Activated CD4-positive, alpha-beta T cell treated with anti-CD3 and anti-CD28 coated beads, Interleukin-2, amount 10 ng/mL, durations not matched to agents 24 days and 14 days (primary cell): ENCODE results near the gene TEX53. TPM values are rescaled to one million over a fixed set of nuclear protein-coding genes. Genes with fewer than 3 reads are reported as not detected.
A peak's percentile ranks its signal among the peaks of the same experiment; 100 is the strongest.

Source experiments
- DNase-seq: peaks from one replicate; pipeline ENCODE4 v3.0.0; 2022
- H3K27ac Mint-ChIP-seq: one replicate; pipeline ENCODE4 v1.8.0; 2022; ENCODE audit warnings: mild to moderate bottlenecking, mixed read lengths
- H3K27me3 Mint-ChIP-seq: one replicate; pipeline ENCODE4 v1.8.0; 2022; ENCODE audit warnings: mixed read lengths
- H3K36me3 Mint-ChIP-seq: one replicate; pipeline ENCODE4 v1.8.0; 2022; ENCODE audit warnings: low read depth, mild to moderate bottlenecking, mixed read lengths
- H3K4me1 Mint-ChIP-seq: one replicate; pipeline ENCODE4 v1.8.0; 2021; ENCODE audit warnings: mixed read lengths
- H3K4me3 Mint-ChIP-seq: one replicate; pipeline ENCODE4 v1.8.0; 2022; ENCODE audit warnings: mild to moderate bottlenecking, moderate library complexity, mixed read lengths
- H3K9me3 Mint-ChIP-seq: one replicate; pipeline ENCODE4 v1.8.0; 2021; ENCODE audit warnings: mixed read lengths
- intact Hi-C: fragments of 100-400 bp; cut with micrococcal nuclease; formaldehyde crosslinking; loops from one replicate; pipeline ENCODE4 v1.15.1; 2023
- total RNA-seq: library from RNA; stranded (reverse); gene quantifications from 2 replicates; pipeline ENCODE4 v1.2.3, GENCODE V29; 2022

TEX53 gene
- total RNA-seq, 1 donor from 2014 or later = not detected

GRCh38 chr9:114688909-114689610, 31.5 kb upstream of the TEX53 start:
- H3K4me3 Mint-ChIP-seq = no peak overlapping the region
- peaks cover 36% of the 10 kb centered on the region for H3K36me3 Mint-ChIP-seq
- no peak for DNase-seq
- intact Hi-C loops = no loop called here
- H3K9me3 Mint-ChIP-seq = peaks cover 15% of the 10 kb centered on the region
- no peaks in the 10 kb centered on the region for H3K27me3 Mint-ChIP-seq
- peak overlapping the region; percentile 97 for H3K27ac Mint-ChIP-seq
- peaks cover 78% of the 10 kb centered on the region for H3K4me1 Mint-ChIP-seq

GRCh38 chr9:114688379-114688778, 30.8 kb upstream of the TEX53 start:
- DNase-seq = no peak
- intact Hi-C loops = no loop called here
- peaks cover 15% of the 10 kb centered on the region for H3K9me3 Mint-ChIP-seq
- H3K27ac Mint-ChIP-seq = peak overlapping the region; percentile 97
- H3K4me1 Mint-ChIP-seq = peaks cover 75% of the 10 kb centered on the region
- no peak overlapping the region for H3K4me3 Mint-ChIP-seq
- peaks cover 38% of the 10 kb centered on the region for H3K36me3 Mint-ChIP-seq
- H3K27me3 Mint-ChIP-seq = no peaks in the 10 kb centered on the region

GRCh38 chr9:114687034-114687433, 29.4 kb upstream of the TEX53 start:
- DNase-seq = no peak
- peaks cover 38% of the 10 kb centered on the region for H3K36me3 Mint-ChIP-seq
- peak overlapping the region; percentile 51 for H3K4me3 Mint-ChIP-seq
- intact Hi-C loops = no loop called here
- H3K27me3 Mint-ChIP-seq = no peaks in the 10 kb centered on the region
- peaks cover 15% of the 10 kb centered on the region for H3K9me3 Mint-ChIP-seq
- H3K27ac Mint-ChIP-seq = peak overlapping the region; percentile 97
- H3K4me1 Mint-ChIP-seq = peaks cover 71% of the 10 kb centered on the region

- DNase-seq = no peak
- H3K36me3 Mint-ChIP-seq = peaks cover 38% of the 10 kb centered on the region
- H3K27me3 Mint-ChIP-seq = no peaks in the 10 kb centered on the region
- peak overlapping the region; percentile 4 for H3K4me3 Mint-ChIP-seq
- peak overlapping the region; percentile 97 for H3K27ac Mint-ChIP-seq
- H3K9me3 Mint-ChIP-seq = peaks cover 15% of the 10 kb centered on the region
- peaks cover 70% of the 10 kb centered on the region for H3K4me1 Mint-ChIP-seq
- intact Hi-C loops = no loop called here
Observed at GRCh38 chr9:114685951-114686350, 28.3 kb upstream of the TEX53 start.

GRCh38 chr9:114684036-114684435, 26.4 kb upstream of the TEX53 start:
- Mint-ChIP-seq H3K36me3 (peaks cover 30% of the 10 kb centered on the region), H3K9me3 (peaks cover 10% of the 10 kb centered on the region), H3K27ac (peak overlapping the region; percentile 43), H3K4me1 (peaks cover 69% of the 10 kb centered on the region), H3K27me3 (no peaks in the 10 kb centered on the region), H3K4me3 (peak overlapping the region; percentile 4)
- intact Hi-C loops = loop anchor here (5.0 kb wide), 2 partner anchors 33 to 838 kb away; no protein-coding TSS in a partner anchor
- DNase-seq = no peak

GRCh38 chr9:114682846-114683245, 25.2 kb upstream of the TEX53 start:
- DNase-seq = no peak
- Mint-ChIP-seq H3K27me3 (no peaks in the 10 kb centered on the region), H3K36me3 (peaks cover 19% of the 10 kb centered on the region), H3K4me1 (peaks cover 66% of the 10 kb centered on the region), H3K27ac (no peak overlapping the region), H3K4me3 (no peak overlapping the region), H3K9me3 (peaks cover under 1% of the 10 kb centered on the region)
- intact Hi-C loops = loop anchor here (1.0 to 5.0 kb wide), 7 partner anchors 8 to 839 kb away; partner anchors contain the start of gene TNFSF15

- H3K9me3 Mint-ChIP-seq = no peaks in the 10 kb centered on the region
- peaks cover 14% of the 10 kb centered on the region for H3K36me3 Mint-ChIP-seq
- H3K4me3 Mint-ChIP-seq = peak within 1 kb of the TSS; percentile 39
- intact Hi-C loops = loop anchor here (1.0 to 5.0 kb wide), 10 partner anchors 10 to 841 kb away; partner anchors contain the start of gene TNFSF15
- H3K27ac Mint-ChIP-seq = peak within 1 kb of the TSS; percentile 97
- peaks cover 66% of the 10 kb centered on the region for H3K4me1 Mint-ChIP-seq
- no peaks in the 10 kb centered on the region for H3K27me3 Mint-ChIP-seq
- DNase-seq = peak; percentile 95
Observed at GRCh38 chr9:114681594-114682332, 24.2 kb upstream of the TEX53 start, which contains the start of gene TEX48. TSS of gene TEX48 (minus strand) at chr9:114682192. CDS start at chr9:114671723, 10,469 bp downstream.

GRCh38 chr9:114680259-114681001, 22.8 kb upstream of the TEX53 start:
- H3K4me1 Mint-ChIP-seq = peaks cover 57% of the 10 kb centered on the region
- peaks cover under 1% of the 10 kb centered on the region for H3K27me3 Mint-ChIP-seq
- H3K4me3 Mint-ChIP-seq = no peak overlapping the region
- H3K27ac Mint-ChIP-seq = peak overlapping the region; percentile 64
- intact Hi-C loops = loop anchor here (1.0 to 5.0 kb wide), 5 partner anchors 18 to 842 kb away; no protein-coding TSS in a partner anchor
- no peak for DNase-seq
- peaks cover 4% of the 10 kb centered on the region for H3K9me3 Mint-ChIP-seq
- H3K36me3 Mint-ChIP-seq = peaks cover 7% of the 10 kb centered on the region

GRCh38 chr9:114678795-114679194, 21.2 kb upstream of the TEX53 start:
- no peak overlapping the region for H3K4me3 Mint-ChIP-seq
- no peaks in the 10 kb centered on the region for H3K36me3 Mint-ChIP-seq
- peaks cover 15% of the 10 kb centered on the region for H3K9me3 Mint-ChIP-seq
- no peak for DNase-seq
- intact Hi-C loops = no loop called here
- no peak overlapping the region for H3K27ac Mint-ChIP-seq
- peaks cover 64% of the 10 kb centered on the region for H3K4me1 Mint-ChIP-seq
- peaks cover 3% of the 10 kb centered on the region for H3K27me3 Mint-ChIP-seq

- H3K4me3 Mint-ChIP-seq = peak overlapping the region; percentile 39
- H3K27me3 Mint-ChIP-seq = peaks cover 3% of the 10 kb centered on the region
- no peak for DNase-seq
- intact Hi-C loops = no loop called here
- peaks cover 60% of the 10 kb centered on the region for H3K4me1 Mint-ChIP-seq
- peaks cover 15% of the 10 kb centered on the region for H3K9me3 Mint-ChIP-seq
- peak overlapping the region; percentile 23 for H3K27ac Mint-ChIP-seq
- no peaks in the 10 kb centered on the region for H3K36me3 Mint-ChIP-seq
Observed at GRCh38 chr9:114678130-114678529, 20.5 kb upstream of the TEX53 start.

GRCh38 chr9:114677418-114677817, 19.8 kb upstream of the TEX53 start:
- intact Hi-C loops = no loop called here
- DNase-seq = no peak
- Mint-ChIP-seq H3K27ac (peak overlapping the region; percentile 54), H3K9me3 (peaks cover 15% of the 10 kb centered on the region), H3K36me3 (peaks cover 1% of the 10 kb centered on the region), H3K4me3 (peak overlapping the region; percentile 18), H3K4me1 (peaks cover 58% of the 10 kb centered on the region), H3K27me3 (peaks cover 3% of the 10 kb centered on the region)

GRCh38 chr9:114676901-114677300, 19.3 kb upstream of the TEX53 start:
- peaks cover 15% of the 10 kb centered on the region for H3K9me3 Mint-ChIP-seq
- H3K36me3 Mint-ChIP-seq = peaks cover 1% of the 10 kb centered on the region
- H3K27ac Mint-ChIP-seq = no peak overlapping the region
- H3K4me3 Mint-ChIP-seq = no peak overlapping the region
- intact Hi-C loops = no loop called here
- H3K27me3 Mint-ChIP-seq = peaks cover 6% of the 10 kb centered on the region
- H3K4me1 Mint-ChIP-seq = peaks cover 55% of the 10 kb centered on the region
- DNase-seq = no peak

- Mint-ChIP-seq H3K27me3 (peaks cover 6% of the 10 kb centered on the region), H3K27ac (peak overlapping the region; percentile 15), H3K36me3 (peaks cover 1% of the 10 kb centered on the region), H3K4me1 (peaks cover 40% of the 10 kb centered on the region), H3K4me3 (no peak overlapping the region), H3K9me3 (peaks cover 15% of the 10 kb centered on the region)
- intact Hi-C loops = no loop called here
- no peak for DNase-seq
Observed at GRCh38 chr9:114674798-114675540, 17.4 kb upstream of the TEX53 start.
